GM19395 (cell line): ENCODE results near the gene VPS11.
"Not testable (repeated sequence)": the region's sequence is repeated elsewhere in the genome, so short reads cannot be mapped to it uniquely, and the experiment has no call there.

Experiments used
- ATAC-seq: cut with Tn5 transposase; IDR thresholded peaks from one replicate; pipeline ENCODE4 v1.9.1; 2021; ENCODE audit warnings: mild to moderate bottlenecking, moderate library complexity; ENCODE audit not compliant: unreplicated experiment

Gene VPS11

GRCh38 chr11:119034813-119035212, 32.8 kb upstream of the VPS11 start:
- ATAC-seq, result no peak

GRCh38 chr11:119038884-119039283, 28.7 kb upstream of the VPS11 start:
- no peak for ATAC-seq

- not testable (repeated sequence) for ATAC-seq
These were observed 28.1 kb upstream of the VPS11 start for GRCh38 chr11:119039471-119039870.

GRCh38 chr11:119041821-119042514, 25.6 kb upstream of the VPS11 start:
- no peak for ATAC-seq

GRCh38 chr11:119042927-119043326, 24.7 kb upstream of the VPS11 start:
- ATAC-seq, result no peak

- ATAC-seq, result no peak
These were observed 22.9 kb upstream of the VPS11 start for GRCh38 chr11:119044708-119045107.

- no peak for ATAC-seq
These were observed 21.1 kb upstream of the VPS11 start for GRCh38 chr11:119046489-119046888.

GRCh38 chr11:119047205-119047604, 20.4 kb upstream of the VPS11 start:
- ATAC-seq, result no peak

GRCh38 chr11:119048644-119049043, 19.0 kb upstream of the VPS11 start:
- no peak for ATAC-seq

- ATAC-seq, result no peak
These were observed 18.5 kb upstream of the VPS11 start for GRCh38 chr11:119049081-119049480.

GRCh38 chr11:119051440-119052162, 16.0 kb upstream of the VPS11 start:
- ATAC-seq, result no peak

- ATAC-seq, result no peak
These were observed 15.3 kb upstream of the VPS11 start for GRCh38 chr11:119052163-119052814.

GRCh38 chr11:119054418-119054817, 13.2 kb upstream of the VPS11 start:
- no peak for ATAC-seq

GRCh38 chr11:119055901-119056300, 11.7 kb upstream of the VPS11 start:
- no peak for ATAC-seq

GRCh38 chr11:119056421-119056999, 11.1 kb upstream of the VPS11 start:
- ATAC-seq, result peak; percentile 20

GRCh38 chr11:119057000-119057769, 10.4 kb upstream of the VPS11 start, which contains the start of gene HYOU1:
HYOU1 (minus strand) TSS chr11:119057205; CDS start chr11:119056160, 1,045 bp downstream.
- ATAC-seq, result peak; percentile 90

GRCh38 chr11:119059128-119059527, 8.5 kb upstream of the VPS11 start:
- not testable (repeated sequence) for ATAC-seq

GRCh38 chr11:119061256-119061655, 6.4 kb upstream of the VPS11 start:
- no peak for ATAC-seq

- ATAC-seq, result no peak
These were observed 4.8 kb upstream of the VPS11 start for GRCh38 chr11:119062779-119063178.

- ATAC-seq, result no peak
These were observed 2.2 kb upstream of the VPS11 start for GRCh38 chr11:119065369-119065768.

GRCh38 chr11:119077839-119078238, 10.2 kb downstream of the VPS11 start:
- ATAC-seq, result no peak
